GM23338 (cell line): Measurements from ENCODE around the gene CNBD2. TPM values are rescaled to one million over a fixed set of nuclear protein-coding genes. Genes with fewer than 3 reads are reported as not detected.
"Not testable (repeated sequence)": the region's sequence is repeated elsewhere in the genome, so short reads cannot be mapped to it uniquely, and the experiment has no call there.

Source experiments
- ATAC-seq: fragments of 200-7000 bp; cut with Tn5 transposase; 3 replicates; pipeline ENCODE4 v1.9.1; 2020
- DNase-seq: peaks from one replicate; pipeline ENCODE4 v3.0.0-alpha.2; 2015; ENCODE audit warnings: low spot score
- H2AFZ ChIP-seq: fragments of 200-600 bp; sonication (generic); 2 replicates; pipeline ENCODE4 v1.8.0; 2016; ENCODE audit warnings: antibody characterized with exemption, mild to moderate bottlenecking, moderate library complexity
- H3F3A ChIP-seq: fragments of 200-600 bp; sonication (generic); replicated peaks from 2 replicates; pipeline ENCODE4 v1.8.0; 2017; ENCODE audit warnings: antibody characterized with exemption, mixed run types, low read depth
- H3K27ac ChIP-seq: fragments of 200-600 bp; sonication (generic); 2 replicates; pipeline ENCODE4 v1.6.1; 2016; ENCODE audit warnings: low read depth
- H3K27me3 ChIP-seq: fragments of 200-600 bp; sonication (generic); 2 replicates; pipeline ENCODE4 v1.8.0; 2016; ENCODE audit warnings: mild to moderate bottlenecking, mixed run types, moderate library complexity; ENCODE audit not compliant: insufficient read depth
- H3K36me3 ChIP-seq: fragments of 200-600 bp; sonication (generic); 2 replicates; pipeline ENCODE4 v1.8.0; 2016; ENCODE audit warnings: mild to moderate bottlenecking; ENCODE audit not compliant: insufficient read depth
- H3K4me1 ChIP-seq: fragments of 200-600 bp; sonication (generic); 2 replicates; pipeline ENCODE4 v1.8.0; 2016; ENCODE audit warnings: mild to moderate bottlenecking, moderate library complexity; ENCODE audit not compliant: insufficient read depth
- H3K4me2 ChIP-seq: fragments of 200-600 bp; sonication (generic); 2 replicates; pipeline ENCODE4 v1.7.1; 2017; ENCODE audit warnings: mixed run types
- H3K4me3 ChIP-seq: fragments of 200-600 bp; sonication (generic); 2 replicates; pipeline ENCODE4 v1.6.1; 2016; ENCODE audit warnings: mixed run types
- H3K79me2 ChIP-seq: fragments of 200-600 bp; sonication (generic); replicated peaks from 2 replicates; pipeline ENCODE4 v1.8.0; 2017; ENCODE audit warnings: mild to moderate bottlenecking; ENCODE audit not compliant: insufficient read depth
- H3K9me2 ChIP-seq: fragments of 200-600 bp; sonication (generic); 2 replicates; pipeline ENCODE4 v1.8.0; 2017; ENCODE audit not compliant: insufficient read depth
- H4K20me1 ChIP-seq: fragments of 200-600 bp; sonication (generic); replicated peaks from 2 replicates; pipeline ENCODE4 v1.8.0; 2017; ENCODE audit warnings: mild to moderate bottlenecking; ENCODE audit not compliant: insufficient read depth
- H3K27ac Mint-ChIP-seq: 2 replicates; pipeline ENCODE4 v1.8.0; 2020; ENCODE audit warnings: inconsistent platforms, mild to moderate bottlenecking, moderate library complexity, mixed read lengths
- H3K27me3 Mint-ChIP-seq: 3 replicates; pipeline ENCODE4 v1.8.0; 2022; ENCODE audit warnings: low read depth, mild to moderate bottlenecking, moderate library complexity, mixed read lengths, inconsistent platforms; ENCODE audit not compliant: insufficient read depth, poor library complexity
- H3K36me3 Mint-ChIP-seq: 3 replicates; pipeline ENCODE4 v1.8.0; 2021; ENCODE audit warnings: low read depth, mild to moderate bottlenecking, inconsistent platforms, moderate library complexity, mixed read lengths
- H3K4me1 Mint-ChIP-seq: 3 replicates; pipeline ENCODE4 v1.8.0; 2020; ENCODE audit warnings: mild to moderate bottlenecking, inconsistent platforms, mixed read lengths
- H3K4me3 Mint-ChIP-seq: 3 replicates; pipeline ENCODE4 v1.8.0; 2021; ENCODE audit warnings: moderate library complexity, mild to moderate bottlenecking, inconsistent platforms, mixed read lengths
- H3K9me3 Mint-ChIP-seq: 3 replicates; pipeline ENCODE4 v1.8.0; 2020; ENCODE audit warnings: moderate library complexity, mild to moderate bottlenecking, inconsistent platforms, mixed read lengths
- CREB1 ChIP-seq: fragments of 250-450 bp; sonication (Bioruptor Pico); IDR thresholded peaks from 2 replicates; pipeline ENCODE4 v1.5.0; 2020; ENCODE audit warnings: low read depth, mild to moderate bottlenecking, moderate library complexity
- ETS1 ChIP-seq: IDR thresholded peaks from 2 replicates; pipeline ENCODE4 v1.6.1; 2016; ENCODE audit warnings: antibody characterized with exemption
- EZH2phosphoT487 ChIP-seq: fragments of 200-600 bp; sonication (generic); IDR thresholded peaks from one replicate; pipeline ENCODE4 v1.8.1; 2018; ENCODE audit warnings: antibody characterized with exemption; ENCODE audit not compliant: unreplicated experiment
- POLR2AphosphoS5 ChIP-seq: IDR thresholded peaks from 2 replicates; pipeline ENCODE4 v1.6.1; 2016; ENCODE audit warnings: antibody characterized with exemption, low read depth
- ZNF114 ChIP-seq: fragments of 250-450 bp; sonication (Bioruptor Pico); IDR thresholded peaks from 2 replicates; pipeline ENCODE4 v1.5.0; 2020; ENCODE audit warnings: mild to moderate bottlenecking, moderate library complexity
- ZNF331 ChIP-seq: fragments of 250-450 bp; sonication (Bioruptor Pico); IDR thresholded peaks from 2 replicates; pipeline ENCODE4 v1.5.0; 2020; ENCODE audit warnings: low read depth, mild to moderate bottlenecking, moderate library complexity
- ZNF462 ChIP-seq: fragments of 250-450 bp; sonication (Bioruptor Pico); IDR thresholded peaks from 2 replicates; pipeline ENCODE4 v1.5.0; 2020; ENCODE audit warnings: mild to moderate bottlenecking, moderate library complexity
- polyA plus RNA-seq: library from polyadenylated mRNA; unstranded; fragments of >200 nt; fragmentation: Nextera tagmentation; extraction: Ambion mirVana; gene quantifications from 2 replicates; pipeline ENCODE4 v1.2.1, GENCODE V29; 2016
- total RNA-seq: library from RNA; depleted of rRNA; stranded (reverse); fragments of >200 nt; shearing (Covaris generic); gene quantifications from 2 replicates; pipeline ENCODE4 v1.2.3, GENCODE V29; 2014

The CNBD2 gene
- total and polyA plus RNA-seq, 2 experiments from 2014 or later = 2.7 TPM; not detected in 1

- H3K36me3 Mint-ChIP-seq, ATAC-seq, DNase-seq, H3K9me2 ChIP-seq, H2AFZ ChIP-seq, H3K4me3 Mint-ChIP-seq, H3K9me3 Mint-ChIP-seq, H3K27ac Mint-ChIP-seq, H3F3A ChIP-seq, H3K27ac ChIP-seq, H3K4me2 ChIP-seq, H3K27me3 ChIP-seq, H4K20me1 ChIP-seq, H3K4me3 ChIP-seq, H3K36me3 ChIP-seq: not testable (repeated sequence)
- Mint-ChIP-seq H3K4me1 (peaks cover 12% of the 10 kb centered on the region), H3K27me3 (peaks cover 18% of the 10 kb centered on the region)
- peaks cover 12% of the 10 kb centered on the region for H3K4me1 ChIP-seq
- H3K79me2 ChIP-seq = peaks cover 17% of the 10 kb centered on the region
Observed at GRCh38 chr20:36053863-36054518, 85.6 kb downstream of the CNBD2 start.

GRCh38 chr20:36055145-36055544, 86.8 kb downstream of the CNBD2 start:
- H3K27me3 Mint-ChIP-seq = peaks cover 18% of the 10 kb centered on the region
- H3K36me3 Mint-ChIP-seq = no peaks in the 10 kb centered on the region; the same call in 1 of the 3 replicates

More at GRCh38 chr20:36055145-36055544, 86.8 kb downstream of the CNBD2 start:
- H3K9me2 ChIP-seq = no peaks in the 10 kb centered on the region
- TF ChIP-seq CREB1 (CRISPR knock-in tag) (no peak), EZH2phosphoT487 (no peak), ETS1 (no peak), ZNF331 (CRISPR knock-in tag) (no peak), ZNF462 (no peak), POLR2AphosphoS5 (no peak), ZNF114 (CRISPR knock-in tag) (no peak)
- H3K27ac ChIP-seq = no peak overlapping the region
- Mint-ChIP-seq H3K4me3 (no peak overlapping the region), H3K4me1 (peaks cover 12% of the 10 kb centered on the region), H3K27ac (no peak overlapping the region), H3K9me3 (no peaks in the 10 kb centered on the region)
- H3K36me3 ChIP-seq = no peaks in the 10 kb centered on the region
- H3F3A ChIP-seq = peaks cover 9% of the 10 kb centered on the region; the same call in 1 of the 2 replicates
- H3K4me3 ChIP-seq = no peak overlapping the region
- H3K27me3 ChIP-seq = no peaks in the 10 kb centered on the region
- H4K20me1 ChIP-seq = no peaks in the 10 kb centered on the region
- peaks cover 6% of the 10 kb centered on the region for H3K79me2 ChIP-seq
- H3K4me2 ChIP-seq = no peak overlapping the region
- DNase-seq (no peak), ATAC-seq (no peak)
- peaks cover 12% of the 10 kb centered on the region for H3K4me1 ChIP-seq
- no peak overlapping the region for H2AFZ ChIP-seq
